ENCODE measurements around the gene C5.

The C5 gene

DNA sequence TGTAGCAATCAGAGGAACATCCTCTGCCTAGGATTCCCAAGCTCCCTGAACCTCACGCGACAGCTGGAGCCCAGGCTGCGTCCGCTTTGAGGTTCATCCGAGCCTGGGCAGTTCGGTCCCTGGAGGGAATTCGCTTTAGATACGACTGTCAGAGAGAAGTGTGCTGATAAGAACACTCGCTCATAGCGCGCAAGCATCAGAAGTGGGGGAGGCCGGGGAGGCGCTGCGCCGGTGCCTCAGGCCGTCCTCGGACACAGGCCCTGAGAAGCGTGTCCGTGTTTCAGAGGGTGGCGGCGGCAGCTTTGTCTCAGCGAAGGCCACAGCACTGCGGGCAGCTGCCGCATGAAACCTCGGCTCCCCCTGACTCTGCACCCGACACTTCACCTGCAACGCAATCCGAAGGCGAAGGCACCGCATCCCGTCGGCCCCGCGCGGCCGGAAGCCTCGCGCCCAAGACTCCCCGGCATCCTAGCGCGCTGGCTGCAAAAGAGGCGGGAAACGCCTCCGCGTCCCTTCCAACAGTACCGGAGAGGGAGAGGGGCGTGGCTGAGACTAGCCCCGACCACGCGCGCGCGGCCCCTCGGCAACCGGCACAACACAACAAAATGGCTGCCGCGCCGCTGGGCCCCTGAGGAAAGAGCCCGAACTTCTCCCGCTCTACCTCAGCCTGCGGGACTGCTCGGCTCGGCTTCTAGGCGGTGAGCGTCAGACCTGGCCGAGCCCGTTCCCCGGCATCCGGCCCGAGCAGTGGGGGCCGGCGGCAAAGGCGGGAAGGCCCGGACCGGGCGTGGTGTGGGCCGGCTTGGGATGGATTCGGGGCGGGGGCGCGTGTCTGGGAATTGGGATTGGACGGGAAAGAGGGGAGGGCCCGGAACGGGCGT is 24.5 kb upstream of the C5 start, which contains the start of gene CNTRL:
TSS of gene CNTRL (plus strand) at position 586 of the 881 bp plus-strand sequence. CDS start 13,372 bp downstream, outside the sequence.
- Histone ChIP-seq H4K20me1 (ENCODE audit: insufficient read depth) (no peaks in the 10 kb centered on the region), H3K9ac (peak within 1 kb of the TSS; percentile 99), H3K4me1 (ENCODE audit: low read depth, poor library complexity, severe bottlenecking) (peaks cover 38% of the 10 kb centered on the region), H3K79me2 (ENCODE audit: insufficient read depth, low read depth) (peaks cover 15% of the 10 kb centered on the region; the same call in 1 of the 2 replicates), H3K4me2 (peak within 1 kb of the TSS; percentile 90), H3K27ac (peak within 1 kb of the TSS; percentile 94), H3K36me3 (ENCODE audit: insufficient read depth) (no peaks in the 10 kb centered on the region), H3K4me3 (IDR thresholded peaks at IDR 0.05; ENCODE audit: insufficient read depth, low read depth, low read length) (no peak within 1 kb of the TSS), H3K27me3 (ENCODE audit: insufficient read depth, low read depth) (no peaks in the 10 kb centered on the region), H2AFZ (ENCODE audit: low read depth) (peak within 1 kb of the TSS; percentile 73)
- TF ChIP-seq, protein P1, sequence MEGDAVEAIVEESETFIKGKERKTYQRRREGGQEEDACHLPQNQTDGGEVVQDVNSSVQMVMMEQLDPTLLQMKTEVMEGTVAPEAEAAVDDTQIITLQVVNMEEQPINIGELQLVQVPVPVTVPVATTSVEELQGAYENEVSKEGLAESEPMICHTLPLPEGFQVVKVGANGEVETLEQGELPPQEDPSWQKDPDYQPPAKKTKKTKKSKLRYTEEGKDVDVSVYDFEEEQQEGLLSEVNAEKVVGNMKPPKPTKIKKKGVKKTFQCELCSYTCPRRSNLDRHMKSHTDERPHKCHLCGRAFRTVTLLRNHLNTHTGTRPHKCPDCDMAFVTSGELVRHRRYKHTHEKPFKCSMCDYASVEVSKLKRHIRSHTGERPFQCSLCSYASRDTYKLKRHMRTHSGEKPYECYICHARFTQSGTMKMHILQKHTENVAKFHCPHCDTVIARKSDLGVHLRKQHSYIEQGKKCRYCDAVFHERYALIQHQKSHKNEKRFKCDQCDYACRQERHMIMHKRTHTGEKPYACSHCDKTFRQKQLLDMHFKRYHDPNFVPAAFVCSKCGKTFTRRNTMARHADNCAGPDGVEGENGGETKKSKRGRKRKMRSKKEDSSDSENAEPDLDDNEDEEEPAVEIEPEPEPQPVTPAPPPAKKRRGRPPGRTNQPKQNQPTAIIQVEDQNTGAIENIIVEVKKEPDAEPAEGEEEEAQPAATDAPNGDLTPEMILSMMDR (conservative IDR thresholded peaks at IDR 0.05; ENCODE audit: low read depth, low read length) = no peak

DNA sequence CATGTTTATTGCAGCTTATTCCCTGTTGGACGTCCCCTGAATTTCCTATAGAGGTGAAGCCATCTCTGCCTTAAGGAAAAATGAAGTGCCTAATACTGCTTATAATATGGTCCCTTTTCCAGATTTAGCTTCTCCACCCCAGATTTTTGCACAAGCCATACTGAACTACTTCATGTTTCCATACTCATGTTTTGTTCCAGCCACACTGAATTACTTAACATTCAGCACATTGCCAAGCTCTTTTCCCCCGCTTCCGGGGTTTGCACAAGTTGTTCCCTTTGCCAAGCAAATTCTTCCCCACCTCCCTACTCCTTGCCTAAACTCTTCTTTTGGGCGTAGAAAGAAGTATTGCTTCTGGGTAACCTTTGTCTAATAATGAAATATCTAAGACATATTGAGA is 23.0 kb upstream of the C5 start:
- Histone ChIP-seq H3K9ac (no peak overlapping the region), H3K27ac (no peak overlapping the region), H3K4me1 (ENCODE audit: low read depth, poor library complexity, severe bottlenecking) (peaks cover 38% of the 10 kb centered on the region), H3K79me2 (ENCODE audit: insufficient read depth, low read depth) (peaks cover 15% of the 10 kb centered on the region; the same call in 1 of the 2 replicates), H3K4me2 (peak overlapping the region; percentile 63; the same call in 1 of the 2 replicates), H3K27me3 (ENCODE audit: insufficient read depth, low read depth) (no peaks in the 10 kb centered on the region), H2AFZ (ENCODE audit: low read depth) (no peak overlapping the region), H4K20me1 (ENCODE audit: insufficient read depth) (no peaks in the 10 kb centered on the region), H3K36me3 (ENCODE audit: insufficient read depth) (no peaks in the 10 kb centered on the region), H3K4me3 (IDR thresholded peaks at IDR 0.05; ENCODE audit: insufficient read depth, low read depth, low read length) (no peak overlapping the region)
- TF ChIP-seq, protein P1 (conservative IDR thresholded peaks at IDR 0.05; ENCODE audit: low read depth, low read length) = no peak

DNA sequence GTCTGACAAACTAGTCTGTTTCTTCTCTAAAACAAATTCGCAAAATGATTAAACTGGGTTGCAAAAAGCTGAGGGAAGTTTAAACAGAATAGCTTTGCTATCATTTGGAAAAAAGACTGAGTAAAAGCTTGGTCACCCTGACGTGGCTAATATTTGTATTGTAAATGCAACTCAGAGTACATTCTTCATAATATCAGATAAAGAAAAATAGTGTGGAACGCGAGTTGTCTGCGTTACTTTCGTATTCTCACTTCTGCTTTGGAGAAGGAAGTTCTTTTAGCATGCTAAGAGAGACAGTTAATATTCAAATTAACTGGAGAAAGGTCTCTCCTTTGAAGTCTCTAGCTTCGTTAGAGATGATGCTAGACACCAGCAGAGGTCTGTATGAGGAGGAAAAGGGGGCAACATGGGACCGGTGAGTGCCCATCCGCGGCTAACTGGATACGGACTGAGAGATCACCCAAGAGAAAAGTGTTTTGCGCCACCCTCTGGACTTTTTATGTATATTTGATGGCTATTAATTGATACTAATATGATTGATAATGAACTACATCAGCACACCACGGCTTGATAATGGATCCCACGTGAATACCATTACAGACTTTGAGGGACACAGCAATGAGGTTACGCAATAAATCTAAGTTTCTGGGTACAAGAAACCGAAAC is 21.8 kb upstream of the C5 start:
- Histone ChIP-seq H3K36me3 (ENCODE audit: insufficient read depth) (no peaks in the 10 kb centered on the region), H3K4me1 (ENCODE audit: low read depth, poor library complexity, severe bottlenecking) (peaks cover 38% of the 10 kb centered on the region), H3K27ac (peak overlapping the region; percentile 29; the same call in 1 of the 2 replicates), H4K20me1 (ENCODE audit: insufficient read depth) (no peaks in the 10 kb centered on the region), H2AFZ (ENCODE audit: low read depth) (peak overlapping the region; percentile 67), H3K79me2 (ENCODE audit: insufficient read depth, low read depth) (peaks cover 15% of the 10 kb centered on the region; the same call in 1 of the 2 replicates), H3K9ac (peak overlapping the region; percentile 26), H3K4me3 (IDR thresholded peaks at IDR 0.05; ENCODE audit: insufficient read depth, low read depth, low read length) (no peak overlapping the region), H3K4me2 (peak overlapping the region; percentile 58), H3K27me3 (ENCODE audit: insufficient read depth, low read depth) (no peaks in the 10 kb centered on the region)
- TF ChIP-seq, protein P1 (conservative IDR thresholded peaks at IDR 0.05; ENCODE audit: low read depth, low read length) = peak; percentile 39

DNA sequence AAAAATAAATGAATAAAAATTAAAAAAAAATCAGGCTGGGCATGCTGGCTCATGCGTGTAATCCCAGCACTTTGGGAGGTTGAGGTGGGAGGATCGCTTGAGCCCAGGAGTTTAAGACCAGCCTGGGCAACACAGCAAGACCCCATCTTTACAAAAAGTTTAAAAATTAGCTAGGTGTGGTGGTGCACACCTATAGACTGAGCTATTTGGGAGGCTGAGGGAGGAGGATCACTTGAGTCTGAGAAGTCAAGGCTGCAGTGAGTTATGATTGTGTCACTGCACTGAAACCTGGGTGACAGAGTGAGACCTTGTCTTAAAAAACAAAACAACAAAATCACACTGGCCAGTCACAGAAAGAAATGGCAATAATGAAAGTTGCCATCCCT is 21.3 kb upstream of the C5 start:
- Histone ChIP-seq H2AFZ (ENCODE audit: low read depth) (peak overlapping the region; percentile 67), H4K20me1 (ENCODE audit: insufficient read depth) (no peaks in the 10 kb centered on the region), H3K36me3 (ENCODE audit: insufficient read depth) (no peaks in the 10 kb centered on the region), H3K27ac (peak overlapping the region; percentile 29; the same call in 1 of the 2 replicates), H3K9ac (peak overlapping the region; percentile 26), H3K79me2 (ENCODE audit: insufficient read depth, low read depth) (peaks cover 12% of the 10 kb centered on the region; the same call in 1 of the 2 replicates), H3K27me3 (ENCODE audit: insufficient read depth, low read depth) (no peaks in the 10 kb centered on the region), H3K4me3 (IDR thresholded peaks at IDR 0.05; ENCODE audit: insufficient read depth, low read depth, low read length) (no peak overlapping the region), H3K4me1 (ENCODE audit: low read depth, poor library complexity, severe bottlenecking) (peaks cover 38% of the 10 kb centered on the region), H3K4me2 (peak overlapping the region; percentile 58)
- TF ChIP-seq, protein P1 (conservative IDR thresholded peaks at IDR 0.05; ENCODE audit: low read depth, low read length) = no peak

All from KMS-11 (cell line).